AG04450 (cell line): ENCODE results near the gene OR52E6. TPM values are rescaled to one million over a fixed set of nuclear protein-coding genes. Genes with fewer than 3 reads are reported as not detected.

Experiments used
- CTCF ChIA-PET: fragments of 300-600, 350-600 bp; formaldehyde crosslinking; extraction: SDS; loops from one replicate; lab custom pipeline; 2022; ENCODE audit warnings: antibody characterized with exemption, inconsistent platforms; lab: Charles Lee
- POLR2A ChIA-PET: fragments of 350-600 bp; formaldehyde crosslinking; extraction: SDS; loops from one replicate; lab custom pipeline; 2021; ENCODE audit warnings: antibody characterized with exemption, inconsistent platforms; lab: Yijun Ruan, JAX
- DNase-seq: peaks from one replicate; pipeline ENCODE4 v3.0.0-alpha.2; 2011; ENCODE audit warnings: low read depth, low spot score
- H3K27ac ChIP-seq: one replicate; pipeline ENCODE4 v1.5.1; 2012; ENCODE audit warnings: low read depth, low read length, control low read depth
- H3K27me3 ChIP-seq: one replicate; pipeline ENCODE4 v1.6.0; 2012; ENCODE audit warnings: low read length; ENCODE audit not compliant: control insufficient read depth, insufficient read depth
- H3K4me3 ChIP-seq: 2 replicates; pipeline ENCODE4 v1.5.1; 2011; ENCODE audit warnings: mild to moderate bottlenecking, low read depth, low read length, control low read depth
- H3K9me3 ChIP-seq: 2 replicates; pipeline ENCODE4 v1.5.1; 2012; ENCODE audit warnings: low read length; ENCODE audit not compliant: control insufficient read depth, insufficient read depth
- polyA plus RNA-seq: library from polyadenylated mRNA; depleted of rRNA; stranded (reverse); fragments of >200 nt; gene quantifications from 2 replicates; pipeline ENCODE4 v1.2.3, GENCODE V29; 2011
- TF ChIP-seq, protein P1 (sequence below): IDR thresholded peaks from 2 replicates; pipeline ENCODE4 v1.5.1; 2011; ENCODE audit warnings: low read depth, low read length, control low read depth, inconsistent platforms

The OR52E6 gene
- polyA plus RNA-seq, 1 experiment = not detected

DNA sequence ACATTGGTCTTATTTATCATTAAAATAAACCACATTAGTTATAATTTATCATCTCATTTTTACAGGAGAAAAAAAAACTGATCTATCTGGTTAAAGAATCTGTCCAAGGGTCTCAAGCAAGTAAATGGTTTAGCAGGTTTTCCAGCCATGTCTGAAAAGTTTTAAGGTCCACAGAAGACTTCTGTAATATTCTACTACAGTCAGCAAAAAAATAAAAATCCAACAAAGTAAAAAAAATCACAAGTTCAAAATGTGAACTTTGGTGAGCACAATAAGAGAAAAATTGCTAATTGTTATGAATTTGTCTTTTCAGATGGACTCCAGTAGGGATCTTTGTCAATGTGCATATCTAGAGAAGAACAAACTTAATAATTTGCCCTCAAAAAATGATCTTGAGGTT, 40.1 kb upstream of the OR52E6 start:
- TF ChIP-seq, protein P1, sequence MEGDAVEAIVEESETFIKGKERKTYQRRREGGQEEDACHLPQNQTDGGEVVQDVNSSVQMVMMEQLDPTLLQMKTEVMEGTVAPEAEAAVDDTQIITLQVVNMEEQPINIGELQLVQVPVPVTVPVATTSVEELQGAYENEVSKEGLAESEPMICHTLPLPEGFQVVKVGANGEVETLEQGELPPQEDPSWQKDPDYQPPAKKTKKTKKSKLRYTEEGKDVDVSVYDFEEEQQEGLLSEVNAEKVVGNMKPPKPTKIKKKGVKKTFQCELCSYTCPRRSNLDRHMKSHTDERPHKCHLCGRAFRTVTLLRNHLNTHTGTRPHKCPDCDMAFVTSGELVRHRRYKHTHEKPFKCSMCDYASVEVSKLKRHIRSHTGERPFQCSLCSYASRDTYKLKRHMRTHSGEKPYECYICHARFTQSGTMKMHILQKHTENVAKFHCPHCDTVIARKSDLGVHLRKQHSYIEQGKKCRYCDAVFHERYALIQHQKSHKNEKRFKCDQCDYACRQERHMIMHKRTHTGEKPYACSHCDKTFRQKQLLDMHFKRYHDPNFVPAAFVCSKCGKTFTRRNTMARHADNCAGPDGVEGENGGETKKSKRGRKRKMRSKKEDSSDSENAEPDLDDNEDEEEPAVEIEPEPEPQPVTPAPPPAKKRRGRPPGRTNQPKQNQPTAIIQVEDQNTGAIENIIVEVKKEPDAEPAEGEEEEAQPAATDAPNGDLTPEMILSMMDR = no peak
- H3K4me3 ChIP-seq = no peak overlapping the region
- POLR2A ChIA-PET = no interaction called here

DNA sequence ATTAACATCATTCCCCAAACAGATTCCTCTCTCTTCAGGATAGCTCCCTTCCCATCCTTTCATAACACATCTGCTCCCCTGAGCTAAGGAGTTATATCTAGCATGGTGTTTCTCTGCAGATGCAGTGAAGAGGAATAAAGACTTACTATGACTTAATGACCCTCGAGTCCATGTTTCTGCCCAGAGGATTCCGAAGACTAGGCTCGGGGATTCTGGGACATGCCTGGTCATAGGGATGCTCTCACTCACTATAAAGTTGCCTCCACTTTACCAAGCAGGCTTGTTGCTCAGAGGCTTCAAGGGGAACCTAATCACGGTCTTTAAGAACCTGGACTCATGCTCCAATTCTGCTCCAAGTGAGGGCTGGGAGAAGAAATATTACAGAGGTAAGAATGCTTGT, 38.6 kb upstream of the OR52E6 start, which contains the start of gene OR52E4:
OR52E4 (plus strand) TSS at position 301 of the 400 bp plus-strand sequence. CDS start 3,664 bp downstream, outside the sequence.
- CTCF ChIA-PET = interaction anchor here (1.1 kb wide), 1 partner anchor 11 kb away, joined by 3 read pairs; no protein-coding TSS in a partner anchor
- H3K9me3 ChIP-seq = no peaks in the 10 kb centered on the region
- TF ChIP-seq, protein P1 = no peak
- H3K27ac ChIP-seq = no peak within 1 kb of the TSS
- no peak within 1 kb of the TSS for H3K4me3 ChIP-seq
- DNase-seq = no peak
- POLR2A ChIA-PET = no interaction called here
- no peaks in the 10 kb centered on the region for H3K27me3 ChIP-seq

More for the DNA sequence above, 40.1 kb upstream of the OR52E6 start:
- no peaks in the 10 kb centered on the region for H3K27me3 ChIP-seq
- no peaks in the 10 kb centered on the region for H3K9me3 ChIP-seq
- CTCF ChIA-PET = interaction anchor here (0.8 kb wide), 1 partner anchor 9 kb away, joined by 3 read pairs; no protein-coding TSS in a partner anchor
- no peak for DNase-seq
- H3K27ac ChIP-seq = no peak overlapping the region

DNA sequence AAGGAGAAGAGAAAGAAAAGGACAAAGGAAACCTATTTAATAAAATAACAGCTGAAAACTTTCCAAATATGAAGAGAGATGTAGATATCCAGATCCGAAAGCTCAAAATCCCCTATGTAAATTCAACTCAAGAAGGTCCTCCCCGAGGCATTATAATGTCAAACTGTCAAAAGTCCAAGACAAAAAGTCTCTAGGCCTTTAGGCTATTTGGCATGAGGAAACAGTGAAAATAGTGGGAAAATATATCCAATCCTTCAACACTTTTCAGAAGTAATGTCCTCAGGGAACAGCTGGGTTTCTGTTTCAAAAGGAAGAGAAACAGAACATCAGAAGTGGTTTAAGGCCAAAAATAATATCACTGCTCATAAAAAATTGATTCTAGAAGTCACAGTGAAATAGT, 36.9 kb upstream of the OR52E6 start:
- no peak overlapping the region for H3K4me3 ChIP-seq
- no peaks in the 10 kb centered on the region for H3K9me3 ChIP-seq
- H3K27ac ChIP-seq = no peak overlapping the region
- CTCF ChIA-PET = interaction anchor here (1.3 kb wide), 1 partner anchor 12 kb away, joined by 4 read pairs; no protein-coding TSS in a partner anchor
- POLR2A ChIA-PET = no interaction called here
- TF ChIP-seq, protein P1 = no peak
- no peak for DNase-seq
- no peaks in the 10 kb centered on the region for H3K27me3 ChIP-seq

DNA sequence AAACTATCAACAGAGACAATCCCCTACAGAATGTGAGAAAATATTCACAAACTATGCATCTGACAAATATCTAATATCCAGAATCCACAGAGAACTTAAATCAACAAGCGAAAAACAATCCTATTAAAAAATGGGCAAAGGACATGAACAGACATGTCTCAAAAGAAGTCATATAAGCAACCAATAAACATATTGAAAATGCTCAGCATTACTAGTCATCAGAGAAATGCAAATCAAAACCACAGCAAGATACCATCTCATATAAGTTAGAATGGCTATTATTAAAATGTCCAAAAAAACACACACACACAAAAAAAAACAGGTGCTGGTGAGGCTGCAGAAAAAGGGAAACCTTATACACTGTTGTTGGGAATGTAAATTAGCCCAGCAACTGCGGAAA, 24.1 kb upstream of the OR52E6 start:
- TF ChIP-seq, protein P1 = no peak
- ChIA-PET CTCF (no interaction called here), POLR2A (no interaction called here)
- H3K27ac ChIP-seq = no peak overlapping the region
- no peak overlapping the region for H3K4me3 ChIP-seq
- DNase-seq = no peak
- H3K9me3 ChIP-seq = peaks cover 3% of the 10 kb centered on the region; the same call in 1 of the 2 replicates
- no peaks in the 10 kb centered on the region for H3K27me3 ChIP-seq

DNA sequence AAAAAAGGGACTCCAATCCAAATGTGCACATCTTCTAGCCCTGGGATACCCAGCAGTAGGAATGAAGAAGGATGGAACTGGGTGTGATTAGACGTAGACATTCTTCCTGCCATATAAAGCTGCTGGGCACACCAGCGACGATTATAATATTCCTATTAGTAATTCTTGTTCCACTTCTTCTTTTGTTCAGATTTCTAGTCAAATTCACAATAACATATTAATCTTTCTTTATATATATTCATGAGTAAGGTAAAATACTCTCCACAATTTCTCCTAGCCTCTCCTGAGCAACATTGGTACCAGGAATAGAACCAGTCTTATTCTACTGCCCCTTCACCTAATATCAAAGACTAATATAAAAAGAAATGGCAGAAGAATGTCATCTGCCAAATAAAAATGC, 15.9 kb upstream of the OR52E6 start, which contains the start of gene OR52E8:
OR52E8 (minus strand) TSS at position 101 of the 400 bp plus-strand sequence; CDS start at position 101, 0 bp downstream.
- no peaks in the 10 kb centered on the region for H3K27me3 ChIP-seq
- H3K27ac ChIP-seq = no peak within 1 kb of the TSS
- DNase-seq = no peak
- H3K4me3 ChIP-seq = no peak within 1 kb of the TSS
- ChIA-PET POLR2A (no interaction called here), CTCF (no interaction called here)
- no peaks in the 10 kb centered on the region for H3K9me3 ChIP-seq
- TF ChIP-seq, protein P1 = no peak
